H1 (cell line): Measurements from ENCODE around the gene GCKR. TPM values are rescaled to one million over a fixed set of nuclear protein-coding genes. Genes with fewer than 3 reads are reported as not detected.

ENCODE experiments used
- CBX5 ChIP-seq: fragments of 300-800, 300-1000 bp; sonication (generic); IDR thresholded peaks from 2 replicates; pipeline ENCODE4 v1.7.1; 2016; ENCODE audit warnings: antibody characterized with exemption, low read length, low read depth
- CTBP2 ChIP-seq: IDR thresholded peaks from 2 replicates; pipeline ENCODE4 v1.7.0; 2011; ENCODE audit warnings: borderline replicate concordance, mild to moderate bottlenecking, moderate library complexity, mixed read lengths, low read length; ENCODE audit not compliant: insufficient read depth, insufficient read length
- KDM1A ChIP-seq: fragments of 200-600, 300-600 bp; sonication (generic); IDR thresholded peaks from 2 replicates; pipeline ENCODE4 v1.7.1; 2016; ENCODE audit warnings: mild to moderate bottlenecking, low read length, borderline replicate concordance
- MAX ChIP-seq: IDR thresholded peaks from 2 replicates; pipeline ENCODE4 v1.6.1; 2012; ENCODE audit warnings: inconsistent platforms
- NANOG ChIP-seq: IDR thresholded peaks from 2 replicates; pipeline ENCODE4 v1.6.1; 2011; ENCODE audit warnings: low read length, low read depth, mild to moderate bottlenecking, inconsistent platforms; ENCODE audit not compliant: insufficient read depth, poor library complexity, severe bottlenecking
- RAD21 ChIP-seq, 2 experiments: IDR thresholded peaks in 1 of 2; conservative IDR thresholded peaks in 1 of 2; 2 replicates each; pipeline ENCODE4 v1.6.1; 2011; ENCODE audit warnings: low read depth in 2 of 2, low read length in 2 of 2, improper control_type of control experiment in 1 of 2, inconsistent platforms in 1 of 2, mild to moderate bottlenecking in 1 of 2, moderate library complexity in 1 of 2
- SAP30 ChIP-seq: fragments of 300-600 bp; sonication (generic); IDR thresholded peaks from 2 replicates; pipeline ENCODE4 v1.7.1; 2012; ENCODE audit warnings: low read length, moderate library complexity, mild to moderate bottlenecking, inconsistent platforms; ENCODE audit not compliant: insufficient read depth, insufficient replicate concordance
- SIN3A ChIP-seq, 2 experiments: IDR thresholded peaks in 1 of 2; conservative IDR thresholded peaks in 1 of 2; 2 replicates each; pipeline ENCODE4 v1.6.1; 2011 to 2012; ENCODE audit warnings: low read length in 2 of 2, improper control_type of control experiment in 1 of 2, low read depth in 1 of 2, mild to moderate bottlenecking in 1 of 2
- SP1 ChIP-seq: IDR thresholded peaks from 2 replicates; pipeline ENCODE4 v1.6.1; 2011; ENCODE audit warnings: low read depth, low read length
- SUZ12 ChIP-seq: fragments of 200-600 bp; sonication (generic); IDR thresholded peaks from 2 replicates; pipeline ENCODE4 v1.6.1; 2012; ENCODE audit warnings: mild to moderate bottlenecking, inconsistent platforms, low read length, moderate library complexity, mixed read lengths
- TAF1 ChIP-seq: IDR thresholded peaks from 2 replicates; pipeline ENCODE4 v1.6.1; 2011; ENCODE audit warnings: mild to moderate bottlenecking, low read depth, low read length
- TCF12 ChIP-seq: IDR thresholded peaks from 2 replicates; pipeline ENCODE4 v1.6.1; 2011; ENCODE audit warnings: low read depth, mild to moderate bottlenecking, low read length
- TEAD4 ChIP-seq: IDR thresholded peaks from 2 replicates; pipeline ENCODE4 v1.6.1; 2012; ENCODE audit warnings: low read depth, low read length, inconsistent platforms, mixed read lengths
- ZNF274 ChIP-seq: IDR thresholded peaks from 2 replicates; pipeline ENCODE4 v1.7.0; 2012; ENCODE audit warnings: low read length, borderline replicate concordance; ENCODE audit errors: extremely low read depth
- polyA plus RNA-seq, 7 experiments: library from polyadenylated mRNA; depleted of rRNA in 3 of 7; stranded (reverse) in 5 of 7; unstranded in 2 of 7; fragments of >200 nt in 5 of 7; fragments of 200-250 nt in 2 of 7; gene quantifications; 1 replicate in 5 of 7; 2 replicates in 1 of 7; 4 replicates in 1 of 7; pipeline versions ENCODE4 v1.2.1 to v1.2.3, GENCODE V29; 2011 to 2013; ENCODE audit warnings: missing spikeins in 2 of 7, mixed read lengths in 2 of 7
- total RNA-seq: library from RNA; stranded (reverse); fragmentation: NEBNext Ultra II Directional; extraction: Animal tissue kit (Norgen Biotek cat#: 25700); gene quantifications from 2 replicates; pipeline ENCODE4 v1.2.1, GENCODE V29; 2021

GCKR gene
- total and polyA plus RNA-seq, 2 of the 8 experiments (the other 6 are each of a cell fraction or from before 2014, with no cell fraction given) = 0.30 to 1.2 TPM

GRCh38 chr2:27494284-27494943, 2.2 kb upstream of the GCKR start (continued):
- TF ChIP-seq SUZ12 (0 out of 2 replicates have a peak, but pooled peaks have one; percentile 42), SP1 (no peak), SAP30 (peak; percentile 34), SIN3A (conservative IDR thresholded peaks at IDR 0.05 in 1 of 2, IDR thresholded peaks at IDR 0.05 in 1 of 2; ENCODE audit: low read depth in 1 of 2, low read length in 2 of 2) (no peak), TEAD4 (no peak), TAF1 (no peak), CTBP2 (no peak), TCF12 (no peak), NANOG (no peak), RAD21 (IDR thresholded peaks at IDR 0.05 in 1 of 2, conservative IDR thresholded peaks at IDR 0.05 in 1 of 2; ENCODE audit: low read depth in 2 of 2, low read length in 2 of 2) (no peak), CBX5 (no peak), MAX (no peak), ZNF274 (no peak), KDM1A (no peak)
